Glomerular visceral epithelial cell (primary cell): ENCODE data around the gene BCL3.
"Not testable (repeated sequence)": the region's sequence is repeated elsewhere in the genome, so short reads cannot be mapped to it uniquely, and the experiment has no call there.

Experiments
- DNase-seq: peaks from one replicate; pipeline ENCODE4 v3.0.0-alpha.2; 2016; ENCODE audit errors: extremely low spot score

The BCL3 gene

DNA sequence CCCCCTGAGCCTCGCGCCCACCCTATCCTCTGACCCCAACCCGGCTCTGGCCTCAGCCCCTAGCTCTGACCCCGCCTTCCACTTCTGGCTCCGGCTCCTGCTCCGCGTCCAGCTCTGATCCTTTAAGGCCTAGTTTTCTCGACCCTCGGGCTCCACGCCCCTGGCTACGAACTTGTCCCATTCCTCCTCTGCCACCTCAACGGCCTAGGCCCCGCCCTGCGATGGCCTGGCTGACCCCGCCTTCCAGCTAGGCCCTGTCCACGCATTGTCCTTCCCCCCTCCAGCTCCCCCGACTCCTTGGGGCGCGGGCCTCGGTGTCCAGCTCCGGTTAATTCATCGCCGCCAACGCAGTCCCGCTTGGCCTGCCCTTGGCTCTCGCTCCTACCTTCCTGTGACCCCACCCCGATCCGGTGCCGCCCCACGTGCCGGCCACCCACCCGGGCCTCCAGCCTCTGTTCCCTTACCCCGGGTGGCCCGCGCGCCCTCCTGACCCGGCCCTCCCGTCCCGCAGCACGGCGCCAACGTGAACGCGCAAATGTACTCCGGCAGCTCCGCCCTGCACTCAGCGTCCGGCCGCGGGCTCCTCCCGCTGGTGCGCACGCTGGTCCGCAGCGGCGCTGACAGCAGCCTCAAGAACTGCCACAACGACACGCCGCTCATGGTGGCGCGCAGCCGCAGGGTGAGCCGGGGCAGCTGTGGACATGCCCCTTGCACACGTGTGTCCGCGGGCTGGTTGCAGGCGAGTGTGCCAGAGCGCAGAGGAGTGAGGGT is 9.4 kb downstream of the BCL3 start:
- DNase-seq, result no peak

GRCh38 chr19:44758596-44758995 is 10.1 kb downstream of the BCL3 start:
- no peak for DNase-seq

- no peak for DNase-seq
Observed at GRCh38 chr19:44759083-44759804, 10.7 kb downstream of the BCL3 start.

GRCh38 chr19:44762038-44762437 is 13.5 kb downstream of the BCL3 start:
- DNase-seq, result no peak

DNA sequence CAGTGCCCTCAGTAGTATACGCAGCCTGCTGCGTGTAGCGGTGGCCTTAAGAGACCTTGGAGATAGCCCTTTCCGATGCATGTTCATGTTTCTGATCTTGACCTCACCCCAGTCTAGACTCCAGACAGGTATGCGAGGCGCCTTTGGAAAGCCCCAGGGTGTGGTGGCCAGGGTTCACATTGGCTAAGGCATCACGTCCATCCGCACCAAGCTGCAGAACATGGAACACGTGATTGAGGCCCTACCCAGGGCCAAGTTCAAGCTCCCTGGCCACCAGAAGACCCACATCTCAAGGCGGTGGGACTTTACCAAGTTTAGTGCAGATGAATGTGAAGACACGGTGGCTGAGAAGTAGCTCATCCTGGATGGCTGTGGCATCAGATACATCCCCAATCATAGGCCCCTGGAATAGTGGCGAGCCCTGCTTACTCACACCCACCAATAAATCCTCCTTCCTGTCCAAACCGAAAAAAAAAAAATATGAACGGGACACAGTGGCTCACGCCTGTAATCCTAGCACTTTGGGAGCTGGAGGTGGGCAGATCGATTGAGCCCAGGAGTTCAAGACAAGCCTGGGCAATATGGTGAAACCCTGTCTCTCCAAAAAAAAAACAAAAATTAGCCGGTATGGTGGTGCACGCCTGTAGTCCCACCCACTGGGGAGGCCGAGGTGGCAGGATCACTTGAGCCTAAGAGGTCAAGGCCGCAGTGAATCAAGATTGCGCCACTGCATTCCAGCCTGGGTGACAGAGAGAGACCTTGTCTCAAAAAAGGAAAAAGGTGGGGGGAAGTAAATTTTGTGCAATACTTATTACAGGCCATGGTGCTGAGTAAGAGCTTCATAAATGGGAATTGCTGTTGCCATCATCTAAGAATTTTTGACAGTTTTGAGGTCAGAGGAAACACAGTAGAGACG is 16.8 kb downstream of the BCL3 start:
- no peak for DNase-seq

DNA sequence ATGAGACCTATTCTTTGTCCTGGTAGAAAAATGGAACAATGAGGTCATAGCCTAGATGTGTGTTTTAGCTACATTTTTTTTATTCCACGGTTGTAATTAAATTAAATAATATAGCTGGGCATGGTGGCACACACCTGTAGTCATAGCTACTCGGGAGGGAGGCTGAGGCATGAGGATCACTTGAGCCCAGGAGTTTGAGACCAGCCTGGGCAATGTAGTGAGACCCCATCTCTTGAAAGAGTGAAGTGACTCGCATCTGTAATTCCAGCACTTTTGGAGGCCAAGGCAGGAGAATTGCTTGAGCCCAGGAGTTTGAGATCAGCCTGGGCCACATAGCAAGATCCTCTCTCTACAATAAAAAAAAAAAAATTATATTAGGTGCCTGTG is 17.4 kb downstream of the BCL3 start:
- no peak for DNase-seq

DNA sequence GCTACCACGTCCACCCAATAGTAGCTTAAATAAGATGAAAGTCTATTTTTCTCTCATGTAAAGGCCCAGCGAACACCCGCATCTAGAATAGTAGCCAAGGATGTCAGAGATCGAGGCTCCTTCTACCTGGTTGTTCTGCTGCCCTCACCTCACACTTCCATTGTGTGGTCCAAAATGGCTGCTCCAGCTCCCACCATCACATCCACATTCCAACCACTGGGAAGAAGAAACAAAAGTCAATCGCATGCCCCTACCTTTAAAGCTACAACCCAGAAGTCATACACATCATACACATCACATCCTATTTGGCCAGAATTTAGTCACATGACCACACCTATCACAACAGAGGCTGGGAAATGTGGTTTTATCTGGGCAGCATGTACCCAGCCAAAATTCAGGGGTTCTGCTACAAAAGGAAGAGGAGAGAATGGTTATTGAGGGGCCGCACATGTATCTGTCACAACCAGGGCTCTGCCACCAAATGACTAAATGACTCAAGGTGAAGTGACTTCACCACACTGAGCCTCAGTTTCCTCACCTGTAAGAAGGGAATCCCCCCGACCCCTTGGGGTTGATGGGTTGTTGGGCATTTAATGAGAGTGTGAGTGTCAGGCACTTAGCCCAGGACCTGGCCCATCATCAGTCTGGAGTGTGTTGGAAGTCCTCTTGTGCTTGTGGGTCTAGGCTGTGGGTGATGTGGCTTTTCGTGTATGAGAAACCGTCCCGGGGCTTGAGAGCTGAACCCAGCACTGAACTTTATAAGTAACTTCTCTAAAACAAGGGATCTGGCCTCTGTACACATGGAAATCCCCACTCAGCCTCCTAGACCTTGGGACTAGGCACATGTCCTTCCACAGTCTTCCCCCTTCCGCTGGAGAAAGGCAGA is 19.0 kb downstream of the BCL3 start:
- no peak for DNase-seq

- peak; percentile 99 for DNase-seq
Observed at GRCh38 chr19:44770550-44771257, 22.2 kb downstream of the BCL3 start.

DNA sequence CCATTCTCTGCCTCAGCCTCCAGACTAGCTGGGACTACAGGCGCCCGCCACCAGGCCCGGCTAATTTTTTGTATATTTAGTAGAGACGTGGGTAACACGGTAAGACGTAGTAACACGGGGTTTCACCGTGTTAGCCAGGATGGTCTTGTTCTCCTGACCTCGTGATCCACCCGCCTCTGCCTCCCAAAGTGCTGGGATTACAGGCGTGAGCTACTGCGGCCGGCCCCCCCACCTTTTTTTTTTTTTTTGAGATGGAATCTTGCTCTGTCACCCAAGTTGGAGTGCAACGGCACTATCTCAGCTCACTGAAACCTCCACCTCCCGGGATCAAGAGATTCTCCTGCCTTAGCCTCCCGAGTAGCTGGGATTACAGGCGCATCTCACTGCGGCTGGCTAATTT is 23.6 kb downstream of the BCL3 start:
- DNase-seq, result not testable (repeated sequence)

- no peak for DNase-seq
Observed at GRCh38 chr19:44772959-44773358, 24.5 kb downstream of the BCL3 start.

GRCh38 chr19:44775676-44776240 is 27.2 kb downstream of the BCL3 start:
- DNase-seq, result no peak

GRCh38 chr19:44776402-44777096 is 28.0 kb downstream of the BCL3 start:
- no peak for DNase-seq

GRCh38 chr19:44777715-44778347 is 29.3 kb downstream of the BCL3 start, which contains the start of gene CBLC:
TSS of gene CBLC (plus strand) at chr19:44777890. CDS start at chr19:44777932, 42 bp downstream.
- no peak for DNase-seq

DNA sequence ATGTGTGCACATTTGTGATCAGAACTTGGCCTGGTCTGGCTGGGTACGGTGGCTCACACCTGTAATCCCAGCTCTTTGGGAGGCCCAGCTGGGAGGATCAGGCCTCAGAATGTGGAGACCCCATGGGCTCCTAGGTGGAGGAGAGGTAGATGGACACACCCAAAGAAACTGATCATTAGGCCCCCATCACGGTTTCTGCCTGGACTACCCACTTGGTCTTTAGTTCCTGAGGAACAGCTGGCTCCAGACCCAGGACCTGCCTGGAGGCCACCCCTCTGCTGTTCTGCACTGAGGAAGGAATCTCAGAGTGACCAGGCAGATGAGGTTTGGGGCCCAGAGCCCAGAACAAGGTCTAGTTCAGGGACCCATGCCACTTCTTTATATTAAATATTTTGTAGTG is 30.6 kb downstream of the BCL3 start:
- DNase-seq, result no peak

GRCh38 chr19:44781694-44782093 is 33.2 kb downstream of the BCL3 start:
- DNase-seq, result not testable (repeated sequence)

DNA sequence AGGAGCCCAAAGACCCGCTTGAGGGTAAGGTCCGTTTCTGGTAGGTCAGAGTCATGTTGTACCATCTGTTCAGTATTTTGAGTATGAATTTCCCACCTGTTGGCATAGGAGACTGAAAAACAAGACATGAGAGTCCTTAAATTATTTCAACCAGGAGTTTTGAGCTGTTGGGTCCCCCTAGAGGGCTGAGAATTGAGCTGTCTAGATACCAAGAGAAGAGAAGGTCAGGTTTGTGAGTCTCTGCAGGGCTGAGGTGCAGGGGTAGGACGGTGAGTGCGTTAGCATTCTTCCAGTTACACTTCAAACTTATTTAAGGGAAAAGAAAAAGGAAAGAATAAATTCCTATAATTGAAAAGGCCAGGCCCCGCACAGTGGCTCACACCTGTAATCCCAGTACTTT is 34.2 kb downstream of the BCL3 start:
- no peak for DNase-seq

GRCh38 chr19:44783545-44783944 is 35.0 kb downstream of the BCL3 start:
- DNase-seq, result no peak

- no peak for DNase-seq
Observed at GRCh38 chr19:44785271-44785670, 36.8 kb downstream of the BCL3 start.

DNA sequence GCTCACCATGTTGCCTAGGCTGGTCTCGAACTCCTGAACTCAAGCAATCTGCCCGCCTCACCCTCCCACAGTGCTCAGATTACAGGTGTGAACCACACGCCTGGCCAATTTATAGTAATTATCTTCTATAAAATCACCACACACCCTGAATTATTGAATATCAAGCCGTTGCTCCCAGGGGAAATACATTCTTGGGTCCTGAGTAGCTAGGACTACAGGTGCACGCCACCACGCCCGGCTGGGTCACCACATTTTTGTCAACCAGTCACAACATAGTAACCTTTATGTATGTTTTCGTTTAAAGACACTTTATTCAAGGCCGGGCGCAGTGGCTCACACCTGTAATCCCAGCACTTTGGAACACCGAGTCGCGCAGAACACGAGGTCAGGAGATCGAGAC is 37.5 kb downstream of the BCL3 start:
- no peak for DNase-seq
